ENCODE measurements around the gene PACS1. TPM values are rescaled to one million over a fixed set of nuclear protein-coding genes. Genes with fewer than 3 reads are reported as not detected.

PACS1 gene
- total RNA-seq, 1 experiment from 2014 or later = 41.1 TPM

DNA sequence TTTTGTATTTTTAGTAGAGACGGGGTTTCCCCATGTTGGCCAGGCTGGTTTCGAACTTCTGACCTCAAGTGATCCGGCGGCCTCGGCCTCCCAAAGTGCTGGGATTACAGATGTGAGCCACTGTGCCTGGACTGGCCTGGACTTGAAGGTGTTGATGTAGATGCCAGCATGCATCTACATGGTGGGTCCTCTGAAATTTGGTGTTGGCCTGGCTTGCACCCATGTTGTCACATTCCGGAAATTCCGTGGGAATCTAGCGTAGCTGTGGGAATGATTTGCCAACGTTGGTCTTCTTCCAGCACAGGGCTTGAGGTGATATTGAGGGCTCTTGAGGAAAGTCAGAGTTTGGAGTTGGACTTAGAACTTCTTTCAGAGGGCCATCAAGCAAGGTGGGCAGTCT is 6.5 kb downstream of the PACS1 start (continued):
- TF ChIP-seq, protein P1, sequence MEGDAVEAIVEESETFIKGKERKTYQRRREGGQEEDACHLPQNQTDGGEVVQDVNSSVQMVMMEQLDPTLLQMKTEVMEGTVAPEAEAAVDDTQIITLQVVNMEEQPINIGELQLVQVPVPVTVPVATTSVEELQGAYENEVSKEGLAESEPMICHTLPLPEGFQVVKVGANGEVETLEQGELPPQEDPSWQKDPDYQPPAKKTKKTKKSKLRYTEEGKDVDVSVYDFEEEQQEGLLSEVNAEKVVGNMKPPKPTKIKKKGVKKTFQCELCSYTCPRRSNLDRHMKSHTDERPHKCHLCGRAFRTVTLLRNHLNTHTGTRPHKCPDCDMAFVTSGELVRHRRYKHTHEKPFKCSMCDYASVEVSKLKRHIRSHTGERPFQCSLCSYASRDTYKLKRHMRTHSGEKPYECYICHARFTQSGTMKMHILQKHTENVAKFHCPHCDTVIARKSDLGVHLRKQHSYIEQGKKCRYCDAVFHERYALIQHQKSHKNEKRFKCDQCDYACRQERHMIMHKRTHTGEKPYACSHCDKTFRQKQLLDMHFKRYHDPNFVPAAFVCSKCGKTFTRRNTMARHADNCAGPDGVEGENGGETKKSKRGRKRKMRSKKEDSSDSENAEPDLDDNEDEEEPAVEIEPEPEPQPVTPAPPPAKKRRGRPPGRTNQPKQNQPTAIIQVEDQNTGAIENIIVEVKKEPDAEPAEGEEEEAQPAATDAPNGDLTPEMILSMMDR (IDR thresholded peaks at IDR 0.05 in 2 of 3, conservative IDR thresholded peaks at IDR 0.05 in 1 of 3; ENCODE audit: borderline replicate concordance in 1 of 3, insufficient read depth in 1 of 3, low read depth in 2 of 3, low read length in 2 of 3) = no peak
- TF ChIP-seq CBX3 (IDR thresholded peaks at IDR 0.05; ENCODE audit: low read depth) (no peak), EZH2 (IDR thresholded peaks at IDR 0.05) (no peak), RAD21 (IDR thresholded peaks at IDR 0.05; ENCODE audit: low read depth) (no peak), SRF (IDR thresholded peaks at IDR 0.05; ENCODE audit: low read depth) (no peak), SP1 (IDR thresholded peaks at IDR 0.05; ENCODE audit: low read depth) (no peak), ELF1 (IDR thresholded peaks at IDR 0.05; ENCODE audit: borderline replicate concordance, low read depth) (no peak), SIN3A (IDR thresholded peaks at IDR 0.05; ENCODE audit: low read depth) (no peak), JUND (IDR thresholded peaks at IDR 0.05) (no peak), EGR1 (IDR thresholded peaks at IDR 0.05; ENCODE audit: low read depth) (no peak)

DNA sequence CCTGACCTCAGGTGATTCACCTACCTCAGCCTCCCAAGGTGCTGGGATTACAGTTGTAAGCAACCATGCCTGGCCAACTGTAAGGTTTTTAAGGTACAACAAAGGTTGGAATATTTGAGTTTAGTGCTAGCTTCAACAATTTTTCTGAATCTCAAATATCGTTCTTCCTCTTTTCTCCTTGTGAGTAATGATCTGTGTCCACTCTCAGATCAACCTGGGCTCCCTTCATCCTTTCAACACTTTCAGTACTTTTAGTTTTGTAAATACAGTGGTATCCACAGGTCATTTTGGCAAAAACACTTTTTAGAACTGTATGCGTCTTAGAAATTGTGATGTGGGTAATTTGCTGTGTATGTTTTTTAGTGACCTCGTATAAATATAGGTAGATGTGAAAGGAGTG is 7.9 kb downstream of the PACS1 start:
- Histone ChIP-seq H3K4me1 (ENCODE audit: control insufficient read depth in 1 of 2, insufficient read depth in 2 of 2, low read length in 2 of 2) (peaks cover 32 to 57% of the 10 kb centered on the region in 2 experiments), H3K4me2 (ENCODE audit: low read length) (no peak overlapping the region), H3K36me3 (ENCODE audit: control insufficient read depth in 1 of 2, insufficient read depth in 2 of 2, low read length in 2 of 2) (no peaks in the 10 kb centered on the region), H4K20me1 (ENCODE audit: insufficient read depth) (no peaks in the 10 kb centered on the region), H2AFZ (ENCODE audit: low read depth, low read length, poor library complexity, severe bottlenecking) (no peak overlapping the region), H3K27me3 (ENCODE audit: insufficient read depth, low read length) (no peaks in the 10 kb centered on the region), H3K4me3 (replicated peaks in 1 of 2; ENCODE audit: low read depth in 1 of 2, low read length in 2 of 2) (no peak overlapping the region), H3K79me2 (ENCODE audit: insufficient read depth, low read length) (peaks cover 36% of the 10 kb centered on the region), H3K9ac (ENCODE audit: low read length) (no peak overlapping the region), H3K9me2 (ENCODE audit: insufficient read depth) (no peaks in the 10 kb centered on the region), H3K27ac (ENCODE audit: low read depth, low read length) (no peak overlapping the region), H3K9me3 (ENCODE audit: control insufficient read depth in 1 of 2, insufficient read depth in 1 of 2, low read depth in 1 of 2, low read length in 2 of 2) (no peaks in the 10 kb centered on the region)
- DNase-seq (ENCODE audit: low read depth, low spot score) = no peak
- TF ChIP-seq, protein P2, sequence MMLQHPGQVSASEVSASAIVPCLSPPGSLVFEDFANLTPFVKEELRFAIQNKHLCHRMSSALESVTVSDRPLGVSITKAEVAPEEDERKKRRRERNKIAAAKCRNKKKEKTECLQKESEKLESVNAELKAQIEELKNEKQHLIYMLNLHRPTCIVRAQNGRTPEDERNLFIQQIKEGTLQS (IDR thresholded peaks at IDR 0.05) = no peak
- TF ChIP-seq ZNF274 (IDR thresholded peaks at IDR 0.05; ENCODE audit: low read depth, low read length) = no peak
- no peak for TF ChIP-seq EZH2phosphoT487 (IDR thresholded peaks at IDR 0.05; ENCODE audit: borderline replicate concordance)
- no peak for TF ChIP-seq TCF7L2 (IDR thresholded peaks at IDR 0.05; ENCODE audit: borderline replicate concordance, extremely low read depth, insufficient read depth, insufficient read length)
- no peak for TF ChIP-seq ELF1 (IDR thresholded peaks at IDR 0.05; ENCODE audit: borderline replicate concordance, low read depth)
- no peak for TF ChIP-seq EGR1 (IDR thresholded peaks at IDR 0.05; ENCODE audit: low read depth)
- no peak for TF ChIP-seq SIN3A (IDR thresholded peaks at IDR 0.05; ENCODE audit: low read depth)
- no peak for TF ChIP-seq CEBPB (IDR thresholded peaks at IDR 0.05; ENCODE audit: low read depth)
- TF ChIP-seq SP1 (IDR thresholded peaks at IDR 0.05; ENCODE audit: low read depth) = no peak
- TF ChIP-seq RAD21 (IDR thresholded peaks at IDR 0.05; ENCODE audit: low read depth) = no peak
- no peak for TF ChIP-seq POLR2AphosphoS5 (IDR thresholded peaks at IDR 0.05; ENCODE audit: low read depth, low read length)
- TF ChIP-seq, protein P1 (IDR thresholded peaks at IDR 0.05 in 2 of 3, conservative IDR thresholded peaks at IDR 0.05 in 1 of 3; ENCODE audit: borderline replicate concordance in 1 of 3, insufficient read depth in 1 of 3, low read depth in 2 of 3, low read length in 2 of 3) = no peak
- TF ChIP-seq POLR2A (IDR thresholded peaks at IDR 0.05; ENCODE audit: borderline replicate concordance, extremely low read depth, insufficient read depth, insufficient read length) = no peak
- TF ChIP-seq, protein P3, sequence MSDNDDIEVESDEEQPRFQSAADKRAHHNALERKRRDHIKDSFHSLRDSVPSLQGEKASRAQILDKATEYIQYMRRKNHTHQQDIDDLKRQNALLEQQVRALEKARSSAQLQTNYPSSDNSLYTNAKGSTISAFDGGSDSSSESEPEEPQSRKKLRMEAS (IDR thresholded peaks at IDR 0.05) = no peak
- no peak for TF ChIP-seq CBX3 (IDR thresholded peaks at IDR 0.05; ENCODE audit: low read depth)
- TF ChIP-seq YY1 (IDR thresholded peaks at IDR 0.05; ENCODE audit: extremely low read depth, insufficient replicate concordance, low read depth, low read length) = no peak
- TF ChIP-seq ZFX (IDR thresholded peaks at IDR 0.05) = no peak
- TF ChIP-seq EZH2 (IDR thresholded peaks at IDR 0.05) = no peak
- TF ChIP-seq SRF (IDR thresholded peaks at IDR 0.05; ENCODE audit: low read depth) = no peak
- CTCF ChIA-PET = no interaction called here
- POLR2A ChIA-PET = no interaction called here
- intact Hi-C loops (cut with micrococcal nuclease) = no loop called here
- no TSS peak for BruUV-seq (replicated peaks)
- ATAC-seq = no peak
- RAD21 ChIA-PET (ENCODE audit: low non-redundant PET in 1 of 2, low total read pairs in 2 of 2, uncharacterized antibody in 2 of 2, unreplicated experiment in 2 of 2) = no interaction called here

All from HCT116 (cell line).